H9 (cell line): ENCODE measurements around the gene RASSF9. TPM values are rescaled to one million over a fixed set of nuclear protein-coding genes. Genes with fewer than 3 reads are reported as not detected.

Source experiments
- DNase-seq: peaks from one replicate; pipeline ENCODE4 v3.0.0-alpha.2; 2017
- H2AFZ ChIP-seq: one replicate; pipeline ENCODE4 v1.6.1; 2013; ENCODE audit warnings: mild to moderate bottlenecking, low read length, control low read depth, moderate library complexity
- H2AK5ac ChIP-seq: 2 replicates; pipeline ENCODE4 v1.6.1; 2013; ENCODE audit warnings: low read length, control low read depth, mixed read lengths; ENCODE audit not compliant: insufficient read length
- H2BK120ac ChIP-seq: one replicate; pipeline ENCODE4 v1.6.1; 2013; ENCODE audit warnings: low read depth, mild to moderate bottlenecking, low read length, control low read depth, inconsistent platforms; ENCODE audit not compliant: poor library complexity, severe bottlenecking
- H2BK12ac ChIP-seq: 2 replicates; pipeline ENCODE4 v1.6.1; 2013; ENCODE audit warnings: low read length, control low read depth, mixed read lengths, low read depth; ENCODE audit not compliant: insufficient read length
- H2BK15ac ChIP-seq: 2 replicates; pipeline ENCODE4 v1.6.1; 2013; ENCODE audit warnings: low read depth, low read length, control low read depth
- H2BK20ac ChIP-seq: one replicate; pipeline ENCODE4 v1.6.1; 2013; ENCODE audit warnings: low read depth, mild to moderate bottlenecking, low read length, control low read depth, inconsistent platforms; ENCODE audit not compliant: poor library complexity, severe bottlenecking
- H2BK5ac ChIP-seq: 2 replicates; pipeline ENCODE4 v1.6.1; 2013; ENCODE audit warnings: low read length, control low read depth, mixed read lengths; ENCODE audit not compliant: insufficient read length
- H3K14ac ChIP-seq: 2 replicates; pipeline ENCODE4 v1.6.1; 2013; ENCODE audit warnings: low read length, control low read depth; ENCODE audit not compliant: insufficient read depth
- H3K18ac ChIP-seq: 2 replicates; pipeline ENCODE4 v1.6.1; 2013; ENCODE audit warnings: low read depth, mild to moderate bottlenecking, mixed read lengths, low read length, control low read depth; ENCODE audit not compliant: insufficient read length
- H3K23ac ChIP-seq: 2 replicates; pipeline ENCODE4 v1.6.1; 2013; ENCODE audit warnings: low read length, control low read depth, mixed read lengths, low read depth; ENCODE audit not compliant: insufficient read length
- H3K23me2 ChIP-seq: 2 replicates; pipeline ENCODE4 v1.6.1; 2013; ENCODE audit warnings: low read depth, mild to moderate bottlenecking, mixed read lengths, low read length, control low read depth; ENCODE audit not compliant: insufficient read length, poor library complexity, severe bottlenecking
- H3K27ac ChIP-seq: 2 replicates; pipeline ENCODE4 v1.5.1; 2013; ENCODE audit warnings: low read length, control low read depth, mixed read lengths, low read depth; ENCODE audit not compliant: insufficient read length
- H3K27me3 ChIP-seq: 2 replicates; pipeline ENCODE4 v1.6.1; 2013; ENCODE audit warnings: low read length, control low read depth, inconsistent platforms; ENCODE audit not compliant: insufficient read depth
- H3K4ac ChIP-seq: 2 replicates; pipeline ENCODE4 v1.6.1; 2013; ENCODE audit warnings: low read depth, mild to moderate bottlenecking, control low read depth, inconsistent platforms, low read length, moderate library complexity
- H3K4me1 ChIP-seq: 2 replicates; pipeline ENCODE4 v1.6.1; 2013; ENCODE audit warnings: low read length, control low read depth, inconsistent platforms; ENCODE audit not compliant: insufficient read depth
- H3K4me2 ChIP-seq: 2 replicates; pipeline ENCODE4 v1.6.1; 2013; ENCODE audit warnings: low read length, control low read depth, mixed read lengths; ENCODE audit not compliant: insufficient read length, insufficient read depth
- H3K56ac ChIP-seq: 2 replicates; pipeline ENCODE4 v1.6.1; 2013; ENCODE audit warnings: low read depth, mild to moderate bottlenecking, mixed read lengths, low read length, control low read depth; ENCODE audit not compliant: insufficient read length
- H3K79me1 ChIP-seq: 2 replicates; pipeline ENCODE4 v1.6.1; 2013; ENCODE audit warnings: low read depth, mild to moderate bottlenecking, moderate library complexity, low read length, control low read depth, inconsistent platforms; ENCODE audit not compliant: insufficient read depth, poor library complexity, severe bottlenecking
- H3K79me2 ChIP-seq: 2 replicates; pipeline ENCODE4 v1.6.1; 2013; ENCODE audit warnings: low read length, control low read depth, inconsistent platforms; ENCODE audit not compliant: insufficient read depth
- H3K9ac ChIP-seq: 2 replicates; pipeline ENCODE4 v1.6.1; 2013; ENCODE audit warnings: low read length, control low read depth, mixed read lengths; ENCODE audit not compliant: insufficient read length; ENCODE audit errors: extremely low read depth
- H3K9me3 ChIP-seq: one replicate; pipeline ENCODE4 v1.6.1; 2013; ENCODE audit warnings: low read depth, low read length, inconsistent platforms; ENCODE audit not compliant: control insufficient read depth
- H3T11ph ChIP-seq: one replicate; pipeline ENCODE4 v1.6.1; 2013; ENCODE audit warnings: mild to moderate bottlenecking, low read length, control low read depth, inconsistent platforms
- H4K20me1 ChIP-seq: one replicate; pipeline ENCODE4 v1.6.1; 2013; ENCODE audit not compliant: control insufficient read depth, insufficient read length, insufficient read depth
- H4K5ac ChIP-seq: 2 replicates; pipeline ENCODE4 v1.6.1; 2013; ENCODE audit warnings: low read depth, mild to moderate bottlenecking, mixed read lengths, low read length, control low read depth; ENCODE audit not compliant: insufficient read length
- H4K8ac ChIP-seq: replicated peaks from 2 replicates; pipeline ENCODE4 v1.6.1; 2013; ENCODE audit warnings: low read length, control low read depth, mixed read lengths, low read depth; ENCODE audit not compliant: insufficient read length
- H4K91ac ChIP-seq: 2 replicates; pipeline ENCODE4 v1.6.1; 2013; ENCODE audit warnings: low read depth, mild to moderate bottlenecking, moderate library complexity, mixed read lengths, low read length, control low read depth; ENCODE audit not compliant: insufficient read length
- H3K27ac Mint-ChIP-seq, 3 experiments: 2 replicates in 2 of 3; 3 replicates in 1 of 3; pipeline ENCODE4 v1.8.0; 2020 to 2021; ENCODE audit warnings: mixed read lengths in 3 of 3, mild to moderate bottlenecking in 1 of 3, moderate library complexity in 1 of 3
- H3K27me3 Mint-ChIP-seq: 2 replicates; pipeline ENCODE4 v1.8.0; 2021; ENCODE audit warnings: low read depth, mild to moderate bottlenecking, moderate library complexity, mixed read lengths
- H3K36me3 Mint-ChIP-seq, 3 experiments: 2 replicates in 2 of 3; 3 replicates in 1 of 3; pipeline ENCODE4 v1.8.0; 2020 to 2021; ENCODE audit warnings: low read depth in 3 of 3, mixed read lengths in 3 of 3; ENCODE audit not compliant: insufficient read depth in 1 of 3
- H3K4me1 Mint-ChIP-seq, 2 experiments: 2 replicates each; pipeline ENCODE4 v1.8.0; 2020; ENCODE audit warnings: mixed read lengths in 2 of 2
- H3K4me3 Mint-ChIP-seq, 2 experiments: 2 replicates in 1 of 2; 3 replicates in 1 of 2; pipeline ENCODE4 v1.8.0; 2020 to 2021; ENCODE audit warnings: mild to moderate bottlenecking in 2 of 2, mixed read lengths in 2 of 2, moderate library complexity in 1 of 2
- H3K9me3 Mint-ChIP-seq, 2 experiments: 2 replicates in 1 of 2; 3 replicates in 1 of 2; pipeline ENCODE4 v1.8.0; 2020; ENCODE audit warnings: mild to moderate bottlenecking in 2 of 2, mixed read lengths in 2 of 2, moderate library complexity in 1 of 2
- CTCF ChIP-seq: fragments of 200-600 bp; sonication (generic); conservative IDR thresholded peaks from 3 replicates; pipeline ENCODE4 v1.8.0; 2021; ENCODE audit warnings: antibody characterized with exemption, mild to moderate bottlenecking
- total RNA-seq: library from RNA; stranded (reverse); gene quantifications from 2 replicates; pipeline ENCODE4 v1.2.1, GENCODE V29; 2021

Gene RASSF9
- total RNA-seq, 1 experiment from 2014 or later, result 0.04 TPM

GRCh38 chr12:85775091-85775490 is 61.1 kb downstream of the RASSF9 start:
- no peak overlapping the region for H3K18ac ChIP-seq

More at GRCh38 chr12:85775091-85775490, 61.1 kb downstream of the RASSF9 start:
- Mint-ChIP-seq H3K27ac (peak overlapping the region; percentile 1 to 84 (median 44); a peak in 5 of 7 replicates), H3K4me1 (peaks cover 38 to 41% of the 10 kb centered on the region in 2 experiments), H3K4me3 (no peak overlapping the region), H3K36me3 (no peaks in the 10 kb centered on the region; a peak in 1 of 7 replicates), H3K9me3 (no peaks in the 10 kb centered on the region), H3K27me3 (no peaks in the 10 kb centered on the region)
- no peak overlapping the region for H4K8ac ChIP-seq
- no peak overlapping the region for H3K9ac ChIP-seq
- H2AK5ac ChIP-seq, result no peak overlapping the region
- H2BK15ac ChIP-seq, result no peak overlapping the region
- no peak overlapping the region for H3K4ac ChIP-seq
- no peak overlapping the region for H4K5ac ChIP-seq
- no peak overlapping the region for H3K4me2 ChIP-seq
- H2BK120ac ChIP-seq, result no peak overlapping the region
- no peak overlapping the region for H3K23ac ChIP-seq
- no peak overlapping the region for H3K56ac ChIP-seq
- H3K79me2 ChIP-seq, result no peaks in the 10 kb centered on the region
- H2BK5ac ChIP-seq, result no peak overlapping the region
- H3K27ac ChIP-seq, result no peak overlapping the region
- H3K9me3 ChIP-seq, result no peaks in the 10 kb centered on the region
- H3T11ph ChIP-seq, result no peak overlapping the region
- H3K79me1 ChIP-seq, result no peaks in the 10 kb centered on the region
- no peak overlapping the region for H2BK20ac ChIP-seq
- peaks cover 3% of the 10 kb centered on the region; the same call in 1 of the 2 replicates for H3K4me1 ChIP-seq
- H3K27me3 ChIP-seq, result no peaks in the 10 kb centered on the region
- H4K91ac ChIP-seq, result no peak overlapping the region
- H4K20me1 ChIP-seq, result no peaks in the 10 kb centered on the region
- DNase-seq, result no peak
- H2BK12ac ChIP-seq, result no peak overlapping the region
- no peaks in the 10 kb centered on the region for H3K23me2 ChIP-seq
- no peak overlapping the region for H3K14ac ChIP-seq
- no peak for TF ChIP-seq CTCF
- H2AFZ ChIP-seq, result no peak overlapping the region
